Measurements from ENCODE around the gene NUTM2F. TPM values are rescaled to one million over a fixed set of nuclear protein-coding genes. Genes with fewer than 3 reads are reported as not detected.
A peak's percentile ranks its signal among the peaks of the same experiment; 100 is the strongest.
"Not testable (repeated sequence)": the region's sequence is repeated elsewhere in the genome, so short reads cannot be mapped to it uniquely, and the experiment has no call there.

NUTM2F gene
- total RNA-seq, 1 experiment from 2014 or later, result not detected

- H2AFZ ChIP-seq (ENCODE audit: low read length); H4K20me1 ChIP-seq (ENCODE audit: control insufficient read depth, insufficient read depth, insufficient read length); H4K91ac ChIP-seq (ENCODE audit: insufficient read length, low read depth, low read length); H2BK15ac ChIP-seq (ENCODE audit: low read depth, low read length); H2BK5ac ChIP-seq (ENCODE audit: insufficient read length, low read length); H2BK120ac ChIP-seq (ENCODE audit: low read depth, low read length, poor library complexity, severe bottlenecking); H3K27ac ChIP-seq (ENCODE audit: insufficient read length, low read depth, low read length); H3K23ac ChIP-seq (ENCODE audit: insufficient read length, low read depth, low read length); H3K4me1 Mint-ChIP-seq; H3K27me3 ChIP-seq (ENCODE audit: insufficient read depth, low read length); H3K4me2 ChIP-seq (ENCODE audit: insufficient read depth, insufficient read length, low read length); H3K79me1 ChIP-seq (ENCODE audit: insufficient read depth, low read depth, low read length, poor library complexity, severe bottlenecking); H3K27ac Mint-ChIP-seq; H3K4ac ChIP-seq (ENCODE audit: low read depth, low read length); H4K8ac ChIP-seq (replicated peaks; ENCODE audit: insufficient read length, low read depth, low read length); H3K36me3 Mint-ChIP-seq (ENCODE audit: insufficient read depth in 1 of 3, low read depth in 3 of 3); H3K18ac ChIP-seq (ENCODE audit: insufficient read length, low read depth, low read length); H2BK20ac ChIP-seq (ENCODE audit: low read depth, low read length, poor library complexity, severe bottlenecking); H4K5ac ChIP-seq (ENCODE audit: insufficient read length, low read depth, low read length); H3K27me3 Mint-ChIP-seq (ENCODE audit: low read depth); H2AK5ac ChIP-seq (ENCODE audit: insufficient read length, low read length); H3T11ph ChIP-seq (ENCODE audit: low read length); H3K9me3 Mint-ChIP-seq; H2BK12ac ChIP-seq (ENCODE audit: insufficient read length, low read depth, low read length); H3K9me3 ChIP-seq (ENCODE audit: control insufficient read depth, low read depth, low read length); H3K9ac ChIP-seq (ENCODE audit: extremely low read depth, insufficient read length, low read length); H3K23me2 ChIP-seq (ENCODE audit: insufficient read length, low read depth, low read length, poor library complexity, severe bottlenecking); H3K14ac ChIP-seq (ENCODE audit: insufficient read depth, low read length); H3K56ac ChIP-seq (ENCODE audit: insufficient read length, low read depth, low read length); H3K79me2 ChIP-seq (ENCODE audit: insufficient read depth, low read length); DNase-seq; H3K4me1 ChIP-seq (ENCODE audit: insufficient read depth, low read length): not testable (repeated sequence)
- H3K4me3 Mint-ChIP-seq, result peak overlapping the region in 1 of 2 experiments; percentile 51; a peak in 1 of 5 replicates
- no CpG with 5 or more reads among the region's 9 CpGs for WGBS (ENCODE audit: extremely low coverage, insufficient read length, low lambda C conversion rate)
Measured at GRCh38 chr9:94322342-94322940, 6.0 kb downstream of the NUTM2F start.

DNA sequence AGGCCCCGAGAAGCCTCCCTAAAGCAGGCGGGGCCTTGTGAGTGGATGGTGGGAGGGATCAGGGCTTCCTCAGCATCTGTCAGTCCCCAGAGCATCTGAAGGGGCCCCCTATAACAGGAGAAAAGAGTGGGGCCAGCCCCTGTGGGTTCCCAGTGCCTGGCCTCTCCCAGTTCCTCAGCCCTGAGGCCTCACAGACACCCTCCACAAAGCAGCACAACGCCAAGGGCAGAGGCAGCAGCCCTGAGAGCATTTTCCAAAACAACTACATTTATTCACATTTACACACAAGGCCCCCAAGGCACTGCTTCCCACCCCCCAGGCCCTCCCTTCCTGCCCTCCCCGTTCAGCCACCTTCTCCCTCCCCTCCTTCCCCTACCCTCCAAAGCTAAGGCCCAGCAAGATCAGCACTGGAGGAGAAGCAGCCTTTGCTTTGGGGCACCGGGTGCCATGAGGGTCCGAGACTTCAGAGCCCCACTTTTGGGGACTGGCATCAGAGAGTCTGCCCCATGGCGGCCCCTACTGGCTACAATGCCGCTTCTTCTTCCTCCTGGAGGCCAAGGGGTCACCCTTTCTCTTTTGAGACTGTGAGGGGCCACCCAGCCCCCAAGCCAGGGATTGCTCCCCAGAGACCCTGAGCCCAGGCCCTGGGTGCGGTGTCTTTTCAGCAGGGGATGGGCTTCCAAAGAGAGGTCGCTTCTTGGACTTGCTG is 10.3 kb downstream of the NUTM2F start:
- H3K9ac ChIP-seq (ENCODE audit: extremely low read depth, insufficient read length, low read length); H2BK5ac ChIP-seq (ENCODE audit: insufficient read length, low read length); H3K36me3 Mint-ChIP-seq (ENCODE audit: insufficient read depth in 1 of 3, low read depth in 3 of 3); H3K23me2 ChIP-seq (ENCODE audit: insufficient read length, low read depth, low read length, poor library complexity, severe bottlenecking); H4K20me1 ChIP-seq (ENCODE audit: control insufficient read depth, insufficient read depth, insufficient read length); H4K91ac ChIP-seq (ENCODE audit: insufficient read length, low read depth, low read length); H3K4me1 Mint-ChIP-seq; H2AK5ac ChIP-seq (ENCODE audit: insufficient read length, low read length); H3K27me3 Mint-ChIP-seq (ENCODE audit: low read depth); H2BK15ac ChIP-seq (ENCODE audit: low read depth, low read length); H3K27me3 ChIP-seq (ENCODE audit: insufficient read depth, low read length); H3K4me1 ChIP-seq (ENCODE audit: insufficient read depth, low read length); H3K4ac ChIP-seq (ENCODE audit: low read depth, low read length); H3K27ac ChIP-seq (ENCODE audit: insufficient read length, low read depth, low read length); H3K4me2 ChIP-seq (ENCODE audit: insufficient read depth, insufficient read length, low read length); H2BK20ac ChIP-seq (ENCODE audit: low read depth, low read length, poor library complexity, severe bottlenecking); H2BK12ac ChIP-seq (ENCODE audit: insufficient read length, low read depth, low read length); H3K23ac ChIP-seq (ENCODE audit: insufficient read length, low read depth, low read length); H3T11ph ChIP-seq (ENCODE audit: low read length); H3K9me3 Mint-ChIP-seq; H4K5ac ChIP-seq (ENCODE audit: insufficient read length, low read depth, low read length); H3K18ac ChIP-seq (ENCODE audit: insufficient read length, low read depth, low read length); H3K79me1 ChIP-seq (ENCODE audit: insufficient read depth, low read depth, low read length, poor library complexity, severe bottlenecking); H3K27ac Mint-ChIP-seq; DNase-seq; H3K4me3 Mint-ChIP-seq; H4K8ac ChIP-seq (replicated peaks; ENCODE audit: insufficient read length, low read depth, low read length); H3K79me2 ChIP-seq (ENCODE audit: insufficient read depth, low read length); H3K9me3 ChIP-seq (ENCODE audit: control insufficient read depth, low read depth, low read length); H3K14ac ChIP-seq (ENCODE audit: insufficient read depth, low read length); H2AFZ ChIP-seq (ENCODE audit: low read length); H2BK120ac ChIP-seq (ENCODE audit: low read depth, low read length, poor library complexity, severe bottlenecking); H3K56ac ChIP-seq (ENCODE audit: insufficient read length, low read depth, low read length): not testable (repeated sequence)
- no CpG with 5 or more reads among the region's 10 CpGs for WGBS (ENCODE audit: extremely low coverage, insufficient read length, low lambda C conversion rate)
